ENCODE data around the gene FRZB.
"Not testable (repeated sequence)": the region's sequence is repeated elsewhere in the genome, so short reads cannot be mapped to it uniquely, and the experiment has no call there.

The FRZB gene, protein sequence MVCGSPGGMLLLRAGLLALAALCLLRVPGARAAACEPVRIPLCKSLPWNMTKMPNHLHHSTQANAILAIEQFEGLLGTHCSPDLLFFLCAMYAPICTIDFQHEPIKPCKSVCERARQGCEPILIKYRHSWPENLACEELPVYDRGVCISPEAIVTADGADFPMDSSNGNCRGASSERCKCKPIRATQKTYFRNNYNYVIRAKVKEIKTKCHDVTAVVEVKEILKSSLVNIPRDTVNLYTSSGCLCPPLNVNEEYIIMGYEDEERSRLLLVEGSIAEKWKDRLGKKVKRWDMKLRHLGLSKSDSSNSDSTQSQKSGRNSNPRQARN

DNA sequence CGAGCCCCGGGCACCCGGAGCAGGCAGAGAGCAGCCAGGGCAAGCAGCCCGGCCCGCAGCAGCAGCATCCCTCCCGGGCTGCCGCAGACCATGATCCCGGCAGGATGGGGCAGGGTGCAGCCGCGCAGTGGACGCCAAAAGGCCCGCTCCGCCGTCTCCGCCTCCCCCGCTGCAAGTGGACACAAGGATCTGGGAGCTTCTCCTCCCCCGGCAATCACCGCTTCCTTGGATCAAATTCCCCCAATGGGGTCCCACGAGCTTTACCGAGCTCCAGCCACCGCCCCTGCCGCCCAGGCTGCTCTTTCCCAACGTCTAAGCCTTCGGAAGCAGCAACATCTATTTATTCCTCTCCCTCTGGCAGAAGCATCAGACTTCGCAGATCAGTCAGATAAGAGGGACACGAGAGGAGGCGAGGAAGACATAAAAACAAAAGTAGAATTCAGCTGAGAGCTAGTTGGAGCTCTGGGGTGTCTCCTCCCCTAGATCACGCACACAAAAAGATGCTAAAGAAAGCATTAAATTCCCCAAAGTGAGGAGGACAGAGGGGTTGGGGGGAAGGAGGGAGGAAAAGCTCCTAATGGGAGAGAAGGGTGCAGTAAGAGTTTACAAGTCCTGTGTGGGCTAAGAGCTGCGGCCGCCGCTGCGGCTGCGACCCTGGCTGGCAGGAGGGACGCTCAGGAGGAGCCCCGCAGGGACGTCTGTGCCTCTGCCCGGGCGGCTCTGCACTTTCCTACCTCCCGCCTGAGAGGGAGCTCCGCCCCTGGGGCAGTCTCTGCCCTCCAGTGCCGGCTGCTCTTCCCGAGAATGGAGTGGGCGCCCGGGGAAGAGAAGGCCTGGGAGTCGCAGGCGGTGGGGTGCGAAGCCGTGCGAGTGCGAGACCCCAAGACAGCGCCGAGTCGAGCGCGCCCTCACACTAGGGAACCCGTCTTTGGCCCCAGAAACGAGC is at the start of gene FRZB:
Gene FRZB, minus strand, starts transcription at position 177 of the 946 bp plus-strand sequence. Its CDS starts 85 bp downstream, at position 92.
- DNase-seq (ENCODE audit: low read depth) = no peak

DNA sequence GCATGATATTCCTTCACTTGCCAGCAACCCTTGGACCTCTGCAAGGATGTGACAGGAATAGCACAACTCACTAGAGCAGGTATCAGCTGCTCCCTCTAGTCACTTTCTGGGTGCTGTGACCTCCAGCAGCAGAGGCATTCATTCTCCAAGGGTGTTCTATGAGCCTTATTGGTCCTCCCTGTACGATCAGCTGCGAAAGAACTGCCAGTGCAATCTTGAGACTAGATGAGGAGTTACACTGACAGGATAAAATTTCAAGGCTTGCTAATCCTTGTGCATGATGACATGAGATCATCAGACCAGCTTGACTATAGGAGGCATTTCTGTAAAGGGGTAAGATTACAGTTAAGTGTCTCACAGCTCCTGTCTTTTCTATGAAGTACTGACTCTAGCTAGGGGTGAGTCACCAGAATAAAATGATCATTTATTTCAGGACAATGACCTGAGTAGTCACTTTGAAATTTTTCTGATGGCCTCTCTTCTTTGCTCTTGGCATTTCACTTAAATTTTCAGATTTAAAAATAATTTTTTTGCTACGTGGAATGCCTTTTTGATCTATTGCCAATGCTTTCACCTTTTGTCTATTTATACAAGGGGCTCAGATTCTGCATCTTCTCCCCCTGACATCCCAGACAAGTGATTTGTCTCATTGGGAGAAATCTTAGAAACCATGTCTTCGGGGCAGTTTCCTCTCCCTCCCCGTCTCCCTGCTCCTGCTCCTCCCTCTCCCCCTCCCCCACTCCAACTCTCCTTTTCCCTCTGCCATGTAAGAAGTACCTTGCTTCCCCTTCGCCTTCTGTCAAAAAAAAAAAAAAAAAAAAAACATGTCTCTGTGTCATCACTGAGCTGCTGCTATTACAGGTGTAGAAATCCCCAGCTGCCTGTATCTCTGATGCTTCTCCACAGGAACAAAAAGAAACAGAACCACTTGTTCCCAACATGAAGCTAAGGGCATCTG is 49.2 kb upstream of the FRZB start:
- peak; percentile 54 for DNase-seq (ENCODE audit: low read depth)

DNA sequence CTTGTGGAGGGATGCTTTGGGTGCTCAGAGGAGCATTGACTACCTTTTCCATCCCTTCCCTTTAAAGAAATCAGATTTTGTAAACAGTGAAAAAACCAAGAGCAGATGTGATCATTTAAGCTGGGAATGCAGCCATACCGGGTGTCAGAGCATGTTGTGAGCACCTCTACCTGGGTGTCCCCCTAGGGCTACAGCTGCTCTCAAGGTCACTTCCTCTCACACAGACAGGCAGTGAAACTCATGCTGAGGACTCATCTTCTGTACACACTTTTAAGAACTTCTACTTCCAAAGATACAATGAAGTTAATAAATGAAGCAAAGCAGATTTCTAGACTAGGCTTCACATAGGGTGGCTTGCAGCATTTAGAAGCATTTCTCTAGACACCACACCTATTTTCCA is 48.4 kb upstream of the FRZB start:
- DNase-seq (ENCODE audit: low read depth) = no peak

DNA sequence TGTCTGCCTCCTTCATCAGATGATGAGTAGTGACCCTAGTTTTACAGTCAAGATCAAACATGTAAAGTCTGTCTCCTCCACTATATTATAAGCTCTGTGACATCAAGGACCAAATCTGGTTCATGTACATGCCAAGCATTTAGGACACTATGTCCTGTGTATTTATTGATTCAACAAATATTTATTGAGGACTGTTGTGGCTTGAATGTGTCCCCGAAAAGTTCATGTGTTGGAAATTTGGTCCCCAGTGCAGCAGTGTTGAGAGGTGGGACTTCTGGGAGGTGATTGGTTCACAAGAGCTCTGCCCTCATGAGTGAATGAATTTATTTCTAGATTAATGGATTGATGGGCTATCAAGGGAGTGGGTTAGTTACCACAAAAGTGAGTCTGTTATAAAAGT is 46.6 kb upstream of the FRZB start:
- no peak for DNase-seq (ENCODE audit: low read depth)

DNA sequence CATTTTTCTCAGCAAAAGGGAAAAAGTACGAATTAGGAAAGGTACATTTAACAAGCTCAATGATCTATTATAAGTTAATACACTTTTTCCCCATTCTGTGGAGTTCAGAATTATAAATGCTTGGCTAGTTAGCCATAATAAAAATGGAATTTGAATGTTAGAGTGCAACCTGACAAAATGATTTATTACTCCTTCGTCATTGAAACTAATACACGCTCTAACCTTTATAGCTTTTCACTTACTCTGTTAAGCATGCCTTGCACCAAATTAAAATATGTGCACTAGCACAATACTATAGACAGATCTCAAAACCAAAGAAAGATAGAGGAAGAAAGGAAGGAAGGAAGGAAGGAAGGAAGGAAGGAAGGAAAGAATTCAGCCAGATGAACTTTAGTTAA is 46.1 kb upstream of the FRZB start:
- DNase-seq (ENCODE audit: low read depth) = no peak

DNA sequence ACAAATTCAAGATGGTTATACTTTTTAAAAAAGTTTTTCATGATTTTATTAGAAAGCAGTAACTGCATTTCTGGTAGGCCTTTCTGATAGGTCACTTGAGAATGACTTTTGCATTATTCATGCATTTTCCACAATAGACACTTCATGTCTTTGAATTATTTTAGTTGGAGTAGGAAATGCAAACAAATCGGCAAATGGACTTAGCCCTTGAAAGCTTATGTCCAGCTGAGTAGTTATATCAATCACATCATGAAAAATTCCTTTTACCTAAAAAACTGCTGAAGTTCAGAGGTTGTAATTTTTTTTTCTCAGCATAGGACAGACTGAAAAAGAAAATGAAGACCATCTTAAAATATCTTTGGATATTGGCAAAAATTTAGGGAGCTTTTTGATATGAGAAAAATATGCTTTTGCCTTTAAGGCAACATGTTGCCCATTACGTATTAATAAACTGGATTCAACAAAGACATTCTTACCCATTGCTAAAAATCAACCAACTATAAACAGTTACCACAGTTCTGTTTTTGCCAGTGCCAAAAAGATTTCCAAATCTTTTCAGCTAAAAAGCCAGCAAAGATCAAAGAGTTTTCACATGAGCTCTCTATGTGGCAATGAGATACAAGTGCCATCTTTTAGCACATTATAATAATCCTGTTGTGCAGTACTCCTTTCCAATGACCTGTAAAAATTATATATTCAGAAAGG is 45.5 kb upstream of the FRZB start:
- no peak for DNase-seq (ENCODE audit: low read depth)

DNA sequence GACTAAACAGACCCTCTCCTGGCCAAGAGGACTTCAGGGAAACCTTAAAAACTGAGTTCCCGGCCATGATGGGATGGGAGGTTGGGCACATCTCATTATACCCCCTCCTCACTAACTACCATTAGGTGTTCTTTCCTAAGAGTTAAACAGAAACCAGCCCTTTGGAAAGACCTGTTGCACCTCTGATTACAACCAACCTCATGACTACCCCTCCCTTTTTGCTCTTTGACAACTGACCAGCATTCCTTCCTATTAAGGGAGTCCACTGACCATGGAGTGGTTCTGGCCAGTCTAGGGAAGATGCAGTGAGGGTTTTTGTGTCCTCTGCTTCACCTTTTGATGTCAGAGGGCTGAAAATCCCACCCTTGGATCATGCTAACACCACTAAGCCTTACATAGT is 44.5 kb upstream of the FRZB start:
- no peak for DNase-seq (ENCODE audit: low read depth)

DNA sequence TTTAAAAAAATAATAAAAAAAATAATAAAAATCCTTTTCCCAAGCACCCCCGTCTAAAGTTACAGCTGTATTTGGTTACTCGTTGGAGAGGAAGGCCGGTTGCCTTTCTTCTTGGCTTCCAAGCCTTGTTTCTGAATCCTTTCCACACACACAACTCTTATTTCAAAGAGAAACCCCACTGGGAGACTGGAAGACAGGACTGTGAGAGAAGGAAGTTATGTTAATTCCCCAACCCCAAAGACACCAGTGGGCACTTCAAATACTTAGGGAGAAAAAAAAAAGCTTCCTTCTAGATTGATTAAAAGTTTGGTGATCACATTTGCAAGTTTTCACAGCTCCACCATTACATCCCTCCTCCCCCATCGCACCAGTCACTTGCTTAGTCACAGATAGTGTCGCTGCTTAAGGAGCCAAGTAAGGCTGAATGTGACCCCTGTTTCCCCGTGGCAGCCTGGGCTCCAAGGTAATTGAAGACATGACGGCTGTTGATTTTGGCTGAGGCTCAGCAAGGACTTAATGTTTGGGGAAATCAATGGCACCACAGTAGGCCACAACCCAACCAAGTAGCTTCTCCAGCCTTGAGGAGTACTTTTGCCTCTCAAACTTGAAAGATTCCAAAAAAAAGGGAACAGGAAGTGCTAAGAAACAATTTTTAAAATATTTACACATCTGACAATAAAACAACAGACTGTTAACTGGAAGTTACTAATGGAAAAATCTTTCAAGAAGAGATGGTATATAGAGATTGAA is 40.8 kb upstream of the FRZB start:
- no peak for DNase-seq (ENCODE audit: low read depth)

DNA sequence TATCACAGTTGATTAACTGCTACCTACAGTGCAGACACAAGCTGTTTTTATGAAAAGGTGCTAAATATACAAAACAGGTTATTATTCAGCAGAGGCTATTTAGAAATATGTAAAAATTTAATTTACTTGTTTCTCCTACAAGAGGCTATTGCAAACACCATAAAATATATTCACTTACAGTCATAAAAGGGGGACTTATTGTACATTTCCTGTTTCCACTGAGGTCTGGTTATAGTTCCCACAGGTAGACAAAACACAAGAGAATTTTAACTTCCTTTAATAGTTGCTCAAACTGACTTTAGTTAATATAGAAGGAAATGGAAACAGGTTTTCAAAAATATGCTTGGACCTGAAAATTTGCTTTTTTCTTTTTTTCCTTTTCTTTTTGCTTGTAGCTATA is 40.0 kb upstream of the FRZB start:
- no peak for DNase-seq (ENCODE audit: low read depth)

DNA sequence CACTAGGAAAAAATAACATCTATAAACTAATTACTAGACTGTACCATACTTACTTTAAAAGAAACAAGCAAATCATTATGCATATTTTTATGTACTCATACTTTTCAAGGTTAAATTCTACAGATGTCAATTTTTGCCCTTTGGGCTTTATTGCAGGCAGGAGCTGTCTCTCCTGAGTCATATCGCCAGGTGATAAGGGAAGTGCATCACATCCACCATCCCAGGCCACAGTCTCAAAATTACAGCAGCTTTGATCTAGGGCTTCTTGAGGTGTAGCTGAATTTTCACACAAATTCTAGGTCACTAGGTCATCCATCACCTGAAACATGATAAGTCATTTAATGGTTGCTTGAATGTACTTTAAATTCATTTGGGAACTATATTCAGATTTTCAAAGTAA is 38.4 kb upstream of the FRZB start:
- DNase-seq (ENCODE audit: low read depth) = no peak

DNA sequence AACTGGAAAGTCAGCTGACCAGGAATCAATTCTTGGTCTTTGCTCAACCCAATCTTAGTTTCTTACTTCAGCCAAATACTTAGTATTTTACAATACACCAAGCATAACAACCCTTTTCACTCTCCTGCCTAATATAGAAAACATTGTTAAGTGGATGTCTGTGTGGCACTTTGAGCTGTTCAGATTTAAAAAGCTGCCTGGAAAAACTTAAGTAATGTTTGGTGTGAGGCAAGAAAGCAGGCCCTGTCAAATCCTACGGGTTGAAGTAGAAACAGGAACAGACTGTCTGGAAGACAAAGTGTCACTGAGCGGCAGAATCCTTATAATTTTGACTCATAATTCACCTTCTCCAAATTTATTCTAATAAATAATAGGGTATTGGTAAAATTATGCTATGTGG is 37.1 kb upstream of the FRZB start:
- DNase-seq (ENCODE audit: low read depth) = no peak

DNA sequence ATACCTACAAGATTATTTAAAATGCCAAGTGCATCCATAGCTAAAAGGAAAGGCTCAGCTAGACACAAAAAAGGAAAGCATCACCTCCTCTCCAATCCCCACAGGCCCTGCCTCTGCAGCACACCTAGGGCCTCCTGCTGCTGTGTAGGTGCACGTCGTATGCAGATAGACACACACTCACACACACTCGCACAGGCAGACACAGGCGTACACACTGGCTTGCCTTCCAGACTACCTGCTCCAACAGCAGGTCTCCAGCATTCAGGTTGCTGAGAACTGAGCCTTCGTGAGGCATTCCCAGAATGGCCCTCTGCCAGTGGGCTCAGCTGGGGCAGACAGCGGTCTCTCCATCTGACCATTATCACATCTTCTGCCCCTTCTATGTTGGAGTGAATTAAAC is 35.3 kb upstream of the FRZB start:
- no peak for DNase-seq (ENCODE audit: low read depth)

DNA sequence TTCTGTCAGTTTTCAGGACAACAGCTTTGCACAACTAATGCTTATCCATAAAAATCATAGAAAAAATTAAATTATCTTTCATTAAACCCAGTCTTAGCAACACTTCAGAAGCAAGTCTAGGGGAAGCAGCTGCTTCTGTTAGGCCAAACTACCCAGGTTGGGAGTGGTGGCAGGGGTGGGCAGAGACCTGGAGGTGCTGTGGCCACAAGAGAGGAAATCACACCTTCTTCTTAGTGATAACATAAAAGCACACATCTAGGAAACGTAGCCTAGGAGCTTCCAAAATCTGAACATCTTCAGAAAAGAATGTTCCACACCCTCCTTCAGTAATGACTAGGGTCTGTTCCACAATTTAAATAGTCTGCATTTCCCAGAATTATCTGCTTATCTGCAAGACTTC is 32.3 kb upstream of the FRZB start:
- no peak for DNase-seq (ENCODE audit: low read depth)

DNA sequence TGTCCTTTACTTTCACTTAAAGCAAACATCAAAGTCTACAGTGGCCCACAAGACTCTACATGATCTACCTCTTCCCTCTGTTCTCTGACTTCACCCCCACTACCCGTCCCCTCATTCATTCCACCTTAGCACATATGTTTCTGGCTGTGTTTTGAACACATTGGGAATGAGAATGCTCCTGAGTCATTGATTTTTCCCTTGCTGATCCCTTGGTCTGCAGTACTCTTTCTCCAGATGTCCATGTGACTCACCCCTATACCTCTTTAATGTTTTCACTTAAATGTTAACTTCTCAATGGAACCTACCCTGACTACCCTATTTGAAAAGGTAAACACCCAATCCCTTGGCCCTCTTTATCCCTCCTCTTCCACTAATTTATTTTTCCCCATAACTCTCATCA is 30.7 kb upstream of the FRZB start:
- no peak for DNase-seq (ENCODE audit: low read depth)

DNA sequence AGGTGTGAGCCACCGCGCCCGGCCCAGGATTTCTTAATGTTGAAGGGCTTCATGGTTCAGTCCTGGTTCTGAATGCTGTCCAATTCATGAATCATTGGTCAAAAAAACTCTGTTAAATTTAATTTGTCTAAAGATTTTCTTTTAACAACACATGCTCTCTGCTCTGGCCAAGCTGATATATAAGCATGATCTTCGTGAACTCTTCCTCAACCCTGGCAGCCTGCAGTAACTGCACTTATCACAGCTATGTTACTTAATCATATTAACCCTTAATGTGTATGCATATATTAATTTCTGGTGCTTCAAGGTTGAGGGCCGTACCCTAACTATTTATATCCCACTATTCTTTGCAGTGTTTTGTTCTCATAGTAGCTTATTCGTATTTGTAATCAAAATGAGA is 29.4 kb upstream of the FRZB start:
- no peak for DNase-seq (ENCODE audit: low read depth)

DNA sequence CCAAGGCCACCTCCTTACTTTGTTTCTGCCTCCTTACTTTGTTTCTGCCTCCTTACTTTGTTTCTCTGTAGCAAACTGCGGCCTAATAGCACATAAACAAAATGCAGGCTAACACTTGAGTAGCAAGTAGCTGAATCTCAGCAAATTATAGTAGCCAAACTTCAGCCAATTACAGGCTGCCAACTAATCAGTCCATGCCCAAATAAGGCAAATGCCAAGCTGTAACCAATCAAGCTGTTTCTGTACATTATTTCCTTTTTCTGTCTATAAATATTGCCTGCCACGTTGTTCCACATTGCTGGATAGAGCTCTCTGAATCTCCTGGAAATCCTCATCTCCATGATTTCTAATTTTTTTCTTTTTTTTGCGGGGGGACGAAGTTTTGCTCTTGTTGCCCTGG is 28.7 kb upstream of the FRZB start:
- no peak for DNase-seq (ENCODE audit: low read depth)

DNA sequence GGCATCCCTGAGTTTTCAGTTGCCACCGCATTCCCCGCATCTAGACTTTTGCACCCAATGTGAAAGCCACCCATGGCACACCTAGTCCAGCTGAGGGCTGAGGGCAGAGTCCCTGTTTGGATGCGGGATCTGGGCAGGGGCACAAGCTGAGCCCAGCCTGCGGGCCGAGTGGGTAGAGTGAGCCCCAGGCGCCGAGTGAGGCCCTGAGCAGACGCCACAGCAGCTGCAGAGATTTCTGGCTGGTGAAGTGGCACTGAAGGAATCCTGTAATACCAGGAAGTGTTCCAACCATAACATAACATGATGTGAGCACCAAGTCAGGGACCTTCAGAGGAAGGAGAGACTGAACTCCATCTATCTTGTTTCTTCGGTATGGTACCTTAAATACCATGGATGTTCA is 27.7 kb upstream of the FRZB start:
- DNase-seq (ENCODE audit: low read depth) = no peak

DNA sequence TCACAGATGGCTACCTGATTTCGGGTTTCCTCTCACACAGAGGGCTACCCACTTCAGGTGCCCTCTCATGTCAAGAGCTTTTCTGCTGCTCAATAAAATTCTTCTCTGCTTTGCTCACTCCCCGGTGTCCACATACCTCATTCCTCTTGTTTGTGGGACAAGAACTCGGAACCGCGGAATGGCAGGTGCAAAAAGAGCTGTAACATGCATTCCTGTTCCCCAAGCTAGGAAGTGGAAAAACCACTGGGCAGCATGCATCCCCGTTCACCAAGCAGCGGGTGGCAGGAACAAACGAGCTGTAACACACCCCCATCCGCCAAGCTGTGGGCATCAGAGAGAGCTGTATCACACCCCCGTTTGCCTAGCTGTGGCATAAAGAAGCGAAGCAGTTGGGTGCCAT is 27.2 kb upstream of the FRZB start:
- DNase-seq (ENCODE audit: low read depth) = no peak

DNA sequence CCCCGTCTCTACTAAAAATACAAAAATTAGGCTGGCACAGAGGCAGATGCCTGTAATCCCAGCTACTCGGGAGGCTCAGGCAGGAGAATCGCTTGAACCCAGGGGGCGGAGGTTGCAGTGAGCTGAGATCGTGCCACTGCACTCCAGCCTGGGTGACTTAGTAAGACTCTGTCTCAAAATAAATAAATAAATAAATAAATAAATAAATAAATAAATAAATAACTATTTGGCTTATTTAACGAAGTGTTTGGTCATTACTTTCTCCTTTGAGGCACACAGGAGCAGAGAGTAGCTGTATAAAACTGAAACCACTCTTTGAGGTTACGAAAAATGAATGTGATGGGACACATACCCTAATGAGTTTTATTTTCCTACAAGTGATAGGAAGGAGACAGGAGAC is 26.6 kb upstream of the FRZB start:
- DNase-seq (ENCODE audit: low read depth) = not testable (repeated sequence)

DNA sequence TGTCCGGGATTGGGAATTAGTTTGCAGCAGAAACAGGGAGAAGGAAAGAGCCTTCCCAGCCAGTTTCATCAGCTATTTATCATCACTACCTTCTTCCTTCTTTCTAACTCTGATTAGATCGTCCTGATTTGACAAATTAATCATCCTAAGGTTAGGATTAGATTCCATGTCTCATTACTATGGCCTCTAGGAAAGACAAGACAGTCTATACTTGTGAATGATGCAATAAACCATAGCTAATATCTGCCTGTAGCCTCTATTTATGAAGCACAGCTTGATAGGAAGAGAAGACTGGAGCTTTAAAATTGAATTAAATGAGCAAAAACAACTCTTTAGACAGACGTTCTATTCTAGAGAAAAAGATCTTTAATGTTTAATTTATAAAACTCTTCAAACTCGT is 25.2 kb upstream of the FRZB start:
- no peak for DNase-seq (ENCODE audit: low read depth)
